ENCODE measurements around the gene FRY. TPM values are rescaled to one million over a fixed set of nuclear protein-coding genes. Genes with fewer than 3 reads are reported as not detected.

Gene FRY
- total RNA-seq, 1 donor from 2014 or later = 5.4 TPM

DNA sequence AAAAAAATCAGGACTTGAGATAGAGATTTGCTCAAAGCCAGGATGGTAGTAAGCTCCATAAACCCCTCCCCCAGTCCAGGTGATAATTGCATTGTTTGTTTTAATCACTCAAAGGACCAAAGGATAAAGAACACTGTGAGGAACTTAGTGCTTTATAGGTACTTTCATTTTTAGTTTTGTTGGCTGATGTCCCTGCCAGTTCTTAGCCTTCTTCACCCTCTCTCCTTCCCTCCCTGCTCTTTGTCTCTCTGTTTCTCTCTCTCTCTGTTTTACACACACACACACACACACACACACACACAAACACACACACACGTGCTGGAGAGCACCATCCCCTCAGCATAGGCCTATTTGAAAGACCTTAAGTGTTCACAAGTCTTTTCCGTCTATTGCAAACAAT, 5.2 kb downstream of the FRY start:
- no peaks in the 10 kb centered on the region for H3K36me3 Mint-ChIP-seq (ENCODE audit: low read depth)
- TF ChIP-seq, protein P1, sequence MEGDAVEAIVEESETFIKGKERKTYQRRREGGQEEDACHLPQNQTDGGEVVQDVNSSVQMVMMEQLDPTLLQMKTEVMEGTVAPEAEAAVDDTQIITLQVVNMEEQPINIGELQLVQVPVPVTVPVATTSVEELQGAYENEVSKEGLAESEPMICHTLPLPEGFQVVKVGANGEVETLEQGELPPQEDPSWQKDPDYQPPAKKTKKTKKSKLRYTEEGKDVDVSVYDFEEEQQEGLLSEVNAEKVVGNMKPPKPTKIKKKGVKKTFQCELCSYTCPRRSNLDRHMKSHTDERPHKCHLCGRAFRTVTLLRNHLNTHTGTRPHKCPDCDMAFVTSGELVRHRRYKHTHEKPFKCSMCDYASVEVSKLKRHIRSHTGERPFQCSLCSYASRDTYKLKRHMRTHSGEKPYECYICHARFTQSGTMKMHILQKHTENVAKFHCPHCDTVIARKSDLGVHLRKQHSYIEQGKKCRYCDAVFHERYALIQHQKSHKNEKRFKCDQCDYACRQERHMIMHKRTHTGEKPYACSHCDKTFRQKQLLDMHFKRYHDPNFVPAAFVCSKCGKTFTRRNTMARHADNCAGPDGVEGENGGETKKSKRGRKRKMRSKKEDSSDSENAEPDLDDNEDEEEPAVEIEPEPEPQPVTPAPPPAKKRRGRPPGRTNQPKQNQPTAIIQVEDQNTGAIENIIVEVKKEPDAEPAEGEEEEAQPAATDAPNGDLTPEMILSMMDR (conservative IDR thresholded peaks at IDR 0.05) = no peak
- H3K27me3 Mint-ChIP-seq (ENCODE audit: low read depth) = peaks cover 10% of the 10 kb centered on the region
- DNase-seq (ENCODE audit: low read depth, low spot score) = no peak
- H3K4me3 Mint-ChIP-seq = no peak overlapping the region
- peak overlapping the region; percentile 17 for H3K27ac Mint-ChIP-seq (ENCODE audit: unreplicated experiment)
- H3K9me3 Mint-ChIP-seq = no peaks in the 10 kb centered on the region
- H3K4me1 Mint-ChIP-seq = peaks cover 13% of the 10 kb centered on the region

DNA sequence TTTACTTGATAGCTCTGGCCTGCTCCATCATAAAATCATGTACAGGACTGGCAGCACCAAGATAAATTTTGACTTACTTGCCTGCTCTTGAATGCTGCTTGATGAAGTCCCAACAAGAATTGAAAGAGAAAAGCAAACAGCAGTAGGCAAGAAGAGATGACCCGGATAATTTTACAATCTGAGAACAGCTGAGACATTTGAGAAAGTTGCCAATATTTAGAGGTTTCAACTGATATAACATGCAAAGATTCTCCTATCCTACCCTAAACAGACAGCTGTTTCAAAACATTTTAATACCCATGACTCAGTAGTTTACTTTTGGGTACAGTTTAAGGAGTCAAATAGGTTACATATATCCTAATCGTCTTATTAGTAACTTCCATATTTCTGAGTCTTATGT, 5.9 kb downstream of the FRY start:
- TF ChIP-seq, protein P1 (conservative IDR thresholded peaks at IDR 0.05) = no peak
- H3K27ac Mint-ChIP-seq (ENCODE audit: unreplicated experiment) = no peak overlapping the region
- peaks cover 5% of the 10 kb centered on the region for H3K27me3 Mint-ChIP-seq (ENCODE audit: low read depth)
- H3K4me1 Mint-ChIP-seq = peaks cover 9% of the 10 kb centered on the region
- H3K36me3 Mint-ChIP-seq (ENCODE audit: low read depth) = no peaks in the 10 kb centered on the region
- H3K4me3 Mint-ChIP-seq = no peak overlapping the region
- no peak for DNase-seq (ENCODE audit: low read depth, low spot score)
- no peaks in the 10 kb centered on the region for H3K9me3 Mint-ChIP-seq

DNA sequence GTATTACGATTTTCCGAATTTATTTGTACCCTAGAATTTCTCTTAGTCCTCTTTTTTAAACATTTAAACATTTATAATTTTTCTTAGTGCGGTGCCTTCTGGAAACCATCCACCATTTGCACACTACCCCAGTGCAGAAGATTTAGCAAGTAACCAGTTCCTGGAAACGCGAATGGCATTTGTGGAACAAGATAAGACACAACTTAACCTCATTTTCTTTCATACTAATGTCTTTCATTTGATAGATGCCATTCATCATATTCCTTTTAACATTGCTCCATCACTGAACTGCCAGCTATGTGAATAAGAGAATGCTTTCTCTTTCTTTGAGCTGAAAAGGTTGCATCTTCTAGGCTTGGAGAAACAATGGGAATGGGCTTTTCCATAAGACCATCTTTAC, 6.8 kb downstream of the FRY start:
- H3K27ac Mint-ChIP-seq (ENCODE audit: unreplicated experiment) = no peak overlapping the region
- H3K9me3 Mint-ChIP-seq = no peaks in the 10 kb centered on the region
- H3K36me3 Mint-ChIP-seq (ENCODE audit: low read depth) = no peaks in the 10 kb centered on the region
- H3K4me1 Mint-ChIP-seq = peaks cover 9% of the 10 kb centered on the region
- TF ChIP-seq, protein P1 (conservative IDR thresholded peaks at IDR 0.05) = no peak
- H3K27me3 Mint-ChIP-seq (ENCODE audit: low read depth) = peaks cover 2% of the 10 kb centered on the region
- no peak for DNase-seq (ENCODE audit: low read depth, low spot score)
- no peak overlapping the region for H3K4me3 Mint-ChIP-seq

DNA sequence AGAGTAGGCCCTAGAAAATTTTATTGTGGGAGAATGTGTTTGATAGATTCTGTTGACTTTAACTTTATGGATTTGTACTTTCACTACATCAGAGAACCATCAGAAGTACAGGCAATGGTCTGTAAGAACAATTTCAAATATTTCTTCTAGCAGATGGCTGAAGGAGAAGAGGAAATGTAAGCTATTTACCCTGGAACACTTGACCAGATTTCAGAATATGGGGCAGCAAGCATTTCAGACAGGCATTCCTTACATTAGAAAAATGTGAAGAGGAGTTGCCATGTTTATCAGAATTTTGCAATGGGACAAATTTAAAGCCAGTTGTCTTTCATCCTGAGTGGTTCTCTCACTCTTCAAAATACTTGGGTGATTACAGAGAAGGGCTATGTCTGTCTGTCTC, 7.5 kb downstream of the FRY start:
- Mint-ChIP-seq H3K9me3 (no peaks in the 10 kb centered on the region), H3K4me3 (no peak overlapping the region), H3K36me3 (ENCODE audit: low read depth) (no peaks in the 10 kb centered on the region), H3K27me3 (ENCODE audit: low read depth) (peaks cover 2% of the 10 kb centered on the region), H3K4me1 (peaks cover 9% of the 10 kb centered on the region), H3K27ac (ENCODE audit: unreplicated experiment) (no peak overlapping the region)
- TF ChIP-seq, protein P1 (conservative IDR thresholded peaks at IDR 0.05) = no peak
- DNase-seq (ENCODE audit: low read depth, low spot score) = no peak

DNA sequence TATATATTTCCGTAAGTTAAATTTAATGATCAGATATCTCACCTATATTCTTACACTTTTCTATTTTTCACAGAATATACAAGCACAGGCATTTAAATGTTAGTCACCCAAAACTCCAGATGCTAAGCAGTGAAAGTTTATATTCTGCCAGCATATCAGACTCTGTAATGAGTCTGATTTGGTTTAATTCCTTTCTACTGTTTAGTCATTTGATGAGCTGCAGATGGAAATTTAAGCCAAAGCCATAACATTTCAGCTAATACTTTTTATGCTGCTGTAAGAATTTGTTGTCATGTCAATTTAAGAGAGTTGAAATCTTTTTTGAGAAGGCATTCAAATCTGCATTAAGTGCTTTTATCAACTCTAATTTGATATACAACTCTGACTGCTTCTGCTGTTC, 8.0 kb downstream of the FRY start:
- Mint-ChIP-seq H3K9me3 (no peaks in the 10 kb centered on the region), H3K4me3 (no peak overlapping the region), H3K36me3 (ENCODE audit: low read depth) (no peaks in the 10 kb centered on the region), H3K27me3 (ENCODE audit: low read depth) (peaks cover 2% of the 10 kb centered on the region), H3K27ac (ENCODE audit: unreplicated experiment) (no peak overlapping the region), H3K4me1 (peaks cover 9% of the 10 kb centered on the region)
- TF ChIP-seq, protein P1 (conservative IDR thresholded peaks at IDR 0.05) = no peak
- no peak for DNase-seq (ENCODE audit: low read depth, low spot score)

Measured in neural crest cell (in vitro differentiated cells).